ENCODE results near the gene MARCKSL1.

MARCKSL1 gene

DNA sequence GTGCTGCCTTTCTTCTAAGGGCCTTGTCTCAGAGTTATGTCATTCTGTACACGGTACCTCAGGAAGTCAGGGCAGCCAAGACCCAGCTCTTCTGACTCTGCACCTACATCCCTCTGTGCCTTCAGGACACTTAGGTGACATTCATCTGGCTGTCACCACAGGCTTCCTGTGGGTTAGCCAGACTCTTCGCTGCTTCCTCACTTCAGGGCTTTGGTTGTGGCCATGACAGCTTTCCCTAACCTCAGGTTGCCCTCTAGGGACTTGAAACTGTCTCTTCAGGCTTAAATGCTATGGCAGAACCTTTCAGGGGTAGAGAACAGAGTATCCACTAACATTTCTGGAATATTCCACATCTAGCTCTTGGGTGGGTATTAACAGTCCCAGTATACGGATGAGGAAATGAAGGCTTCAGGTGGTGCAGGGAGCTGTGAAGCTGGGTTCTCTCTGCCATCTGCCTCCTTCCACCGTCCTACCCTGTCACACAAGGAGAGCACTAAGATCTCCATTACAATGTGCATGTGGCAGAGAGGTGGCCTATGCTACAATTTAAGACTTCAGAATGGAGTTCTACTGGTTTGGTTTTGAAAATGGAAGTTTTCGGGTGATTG, 36.2 kb upstream of the MARCKSL1 start:
- TF ChIP-seq, protein P1, sequence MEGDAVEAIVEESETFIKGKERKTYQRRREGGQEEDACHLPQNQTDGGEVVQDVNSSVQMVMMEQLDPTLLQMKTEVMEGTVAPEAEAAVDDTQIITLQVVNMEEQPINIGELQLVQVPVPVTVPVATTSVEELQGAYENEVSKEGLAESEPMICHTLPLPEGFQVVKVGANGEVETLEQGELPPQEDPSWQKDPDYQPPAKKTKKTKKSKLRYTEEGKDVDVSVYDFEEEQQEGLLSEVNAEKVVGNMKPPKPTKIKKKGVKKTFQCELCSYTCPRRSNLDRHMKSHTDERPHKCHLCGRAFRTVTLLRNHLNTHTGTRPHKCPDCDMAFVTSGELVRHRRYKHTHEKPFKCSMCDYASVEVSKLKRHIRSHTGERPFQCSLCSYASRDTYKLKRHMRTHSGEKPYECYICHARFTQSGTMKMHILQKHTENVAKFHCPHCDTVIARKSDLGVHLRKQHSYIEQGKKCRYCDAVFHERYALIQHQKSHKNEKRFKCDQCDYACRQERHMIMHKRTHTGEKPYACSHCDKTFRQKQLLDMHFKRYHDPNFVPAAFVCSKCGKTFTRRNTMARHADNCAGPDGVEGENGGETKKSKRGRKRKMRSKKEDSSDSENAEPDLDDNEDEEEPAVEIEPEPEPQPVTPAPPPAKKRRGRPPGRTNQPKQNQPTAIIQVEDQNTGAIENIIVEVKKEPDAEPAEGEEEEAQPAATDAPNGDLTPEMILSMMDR (IDR thresholded peaks at IDR 0.05; ENCODE audit: low read depth, low read length): peak; percentile 5; the same call in 1 of the 2 replicates
- DNase-seq: no peak
- no peaks in the 10 kb centered on the region for H3K27me3 ChIP-seq (ENCODE audit: insufficient read depth, low read depth, severe bottlenecking)
- H3K36me3 ChIP-seq: peaks cover 79% of the 10 kb centered on the region
- no peak overlapping the region for H3K27ac ChIP-seq
- no peak overlapping the region for H3K4me3 ChIP-seq (ENCODE audit: low read depth, low read length)
- H3K9me3 ChIP-seq (ENCODE audit: severe bottlenecking): no peaks in the 10 kb centered on the region

GRCh38 chr1:32367912-32368635, 32.0 kb upstream of the MARCKSL1 start:
- no peak overlapping the region for H3K4me3 ChIP-seq (ENCODE audit: low read depth, low read length)
- no peaks in the 10 kb centered on the region for H3K9me3 ChIP-seq (ENCODE audit: severe bottlenecking)
- H3K27ac ChIP-seq: no peak overlapping the region
- peaks cover 75% of the 10 kb centered on the region for H3K36me3 ChIP-seq
- no peak for DNase-seq
- TF ChIP-seq, protein P1 (IDR thresholded peaks at IDR 0.05; ENCODE audit: low read depth, low read length): no peak
- no peaks in the 10 kb centered on the region for H3K27me3 ChIP-seq (ENCODE audit: insufficient read depth, low read depth, severe bottlenecking)

GRCh38 chr1:32365445-32365844, 29.4 kb upstream of the MARCKSL1 start:
- H3K27ac ChIP-seq: no peak overlapping the region

DNA sequence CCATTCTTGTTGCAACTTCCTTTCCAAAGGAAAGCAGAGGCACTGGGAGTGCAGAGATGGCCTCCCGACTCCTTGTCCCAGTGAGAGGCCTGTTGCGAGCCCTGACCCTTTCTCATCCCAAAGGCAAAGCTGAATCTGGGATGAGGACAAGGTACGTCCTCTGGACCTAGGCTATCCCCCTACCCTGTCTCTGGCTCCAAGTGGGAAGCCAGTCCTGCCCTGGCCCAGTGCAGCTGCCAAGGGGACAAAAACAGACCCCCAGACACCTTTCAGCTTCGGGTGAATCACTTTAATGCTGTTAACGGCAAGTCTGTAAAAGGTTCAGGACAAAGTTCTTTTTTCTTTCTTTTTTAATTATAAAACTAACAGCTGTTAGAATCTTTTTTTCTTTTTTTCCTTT, 28.8 kb upstream of the MARCKSL1 start:
- Histone ChIP-seq H3K27me3 (ENCODE audit: insufficient read depth, low read depth, severe bottlenecking) (no peaks in the 10 kb centered on the region), H3K36me3 (peaks cover 62% of the 10 kb centered on the region), H3K4me3 (ENCODE audit: low read depth, low read length) (no peak overlapping the region), H3K27ac (no peak overlapping the region), H3K9me3 (ENCODE audit: severe bottlenecking) (no peaks in the 10 kb centered on the region)
- no peak for DNase-seq
- TF ChIP-seq, protein P1 (IDR thresholded peaks at IDR 0.05; ENCODE audit: low read depth, low read length): no peak

More at GRCh38 chr1:32365445-32365844, 29.4 kb upstream of the MARCKSL1 start:
- TF ChIP-seq, protein P1 (IDR thresholded peaks at IDR 0.05; ENCODE audit: low read depth, low read length): no peak
- Histone ChIP-seq H3K4me3 (ENCODE audit: low read depth, low read length) (no peak overlapping the region), H3K27me3 (ENCODE audit: insufficient read depth, low read depth, severe bottlenecking) (no peaks in the 10 kb centered on the region), H3K9me3 (ENCODE audit: severe bottlenecking) (no peaks in the 10 kb centered on the region), H3K36me3 (peaks cover 62% of the 10 kb centered on the region)
- DNase-seq: no peak

- TF ChIP-seq, protein P1 (IDR thresholded peaks at IDR 0.05; ENCODE audit: low read depth, low read length): no peak
- peaks cover 52% of the 10 kb centered on the region for H3K36me3 ChIP-seq
- H3K27me3 ChIP-seq (ENCODE audit: insufficient read depth, low read depth, severe bottlenecking): no peaks in the 10 kb centered on the region
- no peak overlapping the region for H3K4me3 ChIP-seq (ENCODE audit: low read depth, low read length)
- no peak for DNase-seq
- no peak overlapping the region for H3K27ac ChIP-seq
- no peaks in the 10 kb centered on the region for H3K9me3 ChIP-seq (ENCODE audit: severe bottlenecking)
These were observed 27.7 kb upstream of the MARCKSL1 start for GRCh38 chr1:32363713-32364112.

All from WERI-Rb-1 (cell line).